Activated T-helper 1 cell treated with anti-CD3 and anti-CD28 coated beads, Interleukin-12 subunit alpha, Interleukin-12 subunit beta, Interleukin-2, Interleukin-4 antibody, amounts not matched to agents 30 ng/mL and 10 ng/mL and 1 ng/mL, durations not matched to agents 14 hours and 24 hours and 36 hours (primary cell): Measurements from ENCODE around the gene MAP3K12. TPM values are rescaled to one million over a fixed set of nuclear protein-coding genes. Genes with fewer than 3 reads are reported as not detected.
A peak's percentile ranks its signal among the peaks of the same experiment; 100 is the strongest.
"Not testable (repeated sequence)": the region's sequence is repeated elsewhere in the genome, so short reads cannot be mapped to it uniquely, and the experiment has no call there.

Source experiments
- DNase-seq: peaks from one replicate; pipeline ENCODE4 v3.0.0; 2021; ENCODE audit warnings: low spot score
- H3K27ac Mint-ChIP-seq: one replicate; pipeline ENCODE4 v1.8.0; 2021; ENCODE audit warnings: mild to moderate bottlenecking, mixed read lengths
- H3K27me3 Mint-ChIP-seq: one replicate; pipeline ENCODE4 v1.8.0; 2022; ENCODE audit warnings: mild to moderate bottlenecking, moderate library complexity, mixed read lengths; ENCODE audit not compliant: insufficient read depth
- H3K36me3 Mint-ChIP-seq: one replicate; pipeline ENCODE4 v1.8.0; 2021; ENCODE audit warnings: low read depth, mixed read lengths
- H3K4me1 Mint-ChIP-seq: one replicate; pipeline ENCODE4 v1.8.0; 2021; ENCODE audit warnings: low read depth, mixed read lengths
- H3K4me3 Mint-ChIP-seq: one replicate; pipeline ENCODE4 v1.8.0; 2021; ENCODE audit warnings: mild to moderate bottlenecking, moderate library complexity, mixed read lengths
- H3K9me3 Mint-ChIP-seq: one replicate; pipeline ENCODE4 v1.8.0; 2021; ENCODE audit warnings: mixed read lengths
- intact Hi-C: fragments of 100-400 bp; cut with micrococcal nuclease; formaldehyde crosslinking; loops from one replicate; pipeline ENCODE4 v1.15.1; 2024
- total RNA-seq: library from RNA; stranded (reverse); gene quantifications from 2 replicates; pipeline ENCODE4 v1.2.3, GENCODE V29; 2022

MAP3K12 gene
- total RNA-seq, 1 donor from 2014 or later = 15.7 TPM

- H3K27me3 Mint-ChIP-seq = no peaks in the 10 kb centered on the region
- DNase-seq = peak; percentile 68
- peak overlapping the region; percentile 97 for H3K4me3 Mint-ChIP-seq
- intact Hi-C loops = loop anchor here (1.0 to 10.0 kb wide), 5 partner anchors 20 to 446 kb away; partner anchors contain the start of gene EIF4B
- H3K4me1 Mint-ChIP-seq = peaks cover 31% of the 10 kb centered on the region
- peaks cover 52% of the 10 kb centered on the region for H3K36me3 Mint-ChIP-seq
- peak overlapping the region; percentile 99 for H3K27ac Mint-ChIP-seq
- H3K9me3 Mint-ChIP-seq = no peaks in the 10 kb centered on the region
Observed at GRCh38 chr12:53452159-53453077, 46.8 kb downstream of the MAP3K12 start.

GRCh38 chr12:53451661-53452158 is 47.5 kb downstream of the MAP3K12 start, which contains the start of gene PCBP2:
PCBP2 (plus strand) TSS chr12:53452102; CDS start chr12:53454801, 2,699 bp downstream.
- H3K36me3 Mint-ChIP-seq = peaks cover 49% of the 10 kb centered on the region
- DNase-seq = peak; percentile 97
- no peaks in the 10 kb centered on the region for H3K9me3 Mint-ChIP-seq
- H3K4me3 Mint-ChIP-seq = peak within 1 kb of the TSS; percentile 97
- peak within 1 kb of the TSS; percentile 99 for H3K27ac Mint-ChIP-seq
- H3K4me1 Mint-ChIP-seq = peaks cover 29% of the 10 kb centered on the region
- no peaks in the 10 kb centered on the region for H3K27me3 Mint-ChIP-seq
- intact Hi-C loops = loop anchor here (1.0 to 10.0 kb wide), 17 partner anchors 10 to 445 kb away; partner anchors contain the start of genes AAAS, ATF7, ATP5MC2 and CSAD

GRCh38 chr12:53450936-53451335 is 48.3 kb downstream of the MAP3K12 start:
- H3K27ac Mint-ChIP-seq = no peak overlapping the region
- no peaks in the 10 kb centered on the region for H3K9me3 Mint-ChIP-seq
- intact Hi-C loops = loop anchor here (1.0 to 10.0 kb wide), 14 partner anchors 10 to 406 kb away; partner anchors contain the start of genes AAAS, ATF7, ATP5MC2 and CSAD
- no peak for DNase-seq
- peaks cover 34% of the 10 kb centered on the region for H3K4me1 Mint-ChIP-seq
- H3K27me3 Mint-ChIP-seq = no peaks in the 10 kb centered on the region
- no peak overlapping the region for H3K4me3 Mint-ChIP-seq
- peaks cover 49% of the 10 kb centered on the region for H3K36me3 Mint-ChIP-seq

- intact Hi-C loops = loop anchor here (5.0 kb wide), 1 partner anchor 237 kb away; the partner anchor contains the start of gene ITGB7
- not testable (repeated sequence) for DNase-seq, H3K27me3 Mint-ChIP-seq, H3K27ac Mint-ChIP-seq, H3K9me3 Mint-ChIP-seq
- H3K4me1 Mint-ChIP-seq = peaks cover 39% of the 10 kb centered on the region
- peak overlapping the region; percentile 89 for H3K4me3 Mint-ChIP-seq
- peaks cover 38% of the 10 kb centered on the region for H3K36me3 Mint-ChIP-seq
Observed at GRCh38 chr12:53444593-53445325, 54.5 kb downstream of the MAP3K12 start.

GRCh38 chr12:53443955-53444354 is 55.3 kb downstream of the MAP3K12 start:
- intact Hi-C loops = loop anchor here (5.0 kb wide), 1 partner anchor 237 kb away; the partner anchor contains the start of gene ITGB7
- H3K27ac Mint-ChIP-seq = peak overlapping the region; percentile 44
- peaks cover 39% of the 10 kb centered on the region for H3K4me1 Mint-ChIP-seq
- peak overlapping the region; percentile 89 for H3K4me3 Mint-ChIP-seq
- H3K36me3 Mint-ChIP-seq = peaks cover 38% of the 10 kb centered on the region
- H3K9me3 Mint-ChIP-seq = no peaks in the 10 kb centered on the region
- H3K27me3 Mint-ChIP-seq = no peaks in the 10 kb centered on the region
- no peak for DNase-seq

GRCh38 chr12:53441040-53441833 is 58.0 kb downstream of the MAP3K12 start, which contains the start of gene PRR13:
PRR13 (plus strand) TSS chr12:53441734; CDS start chr12:53442715, 981 bp downstream.
- Mint-ChIP-seq H3K27me3 (no peaks in the 10 kb centered on the region), H3K9me3 (no peaks in the 10 kb centered on the region), H3K4me1 (peaks cover 35% of the 10 kb centered on the region), H3K27ac (peak within 1 kb of the TSS; percentile 86), H3K36me3 (peaks cover 25% of the 10 kb centered on the region), H3K4me3 (peak within 1 kb of the TSS; percentile 89)
- intact Hi-C loops = loop anchor here (1.0 to 5.0 kb wide), 9 partner anchors 10 to 286 kb away; partner anchors contain the start of genes AAAS, CALCOCO1, ESPL1 and ITGB7
- DNase-seq = peak; percentile 96

GRCh38 chr12:53439582-53439981 is 59.7 kb downstream of the MAP3K12 start:
- H3K9me3 Mint-ChIP-seq, intact Hi-C loops, H3K27me3 Mint-ChIP-seq, H3K27ac Mint-ChIP-seq, DNase-seq: not testable (repeated sequence)
- peaks cover 14% of the 10 kb centered on the region for H3K36me3 Mint-ChIP-seq
- H3K4me3 Mint-ChIP-seq = peak overlapping the region; percentile 56
- peaks cover 24% of the 10 kb centered on the region for H3K4me1 Mint-ChIP-seq

GRCh38 chr12:53435326-53435725 is 63.9 kb downstream of the MAP3K12 start:
- H3K4me3 Mint-ChIP-seq, intact Hi-C loops: not testable (repeated sequence)

GRCh38 chr12:53431187-53431586 is 68.1 kb downstream of the MAP3K12 start:
- H3K4me3 Mint-ChIP-seq = no peak overlapping the region
- H3K4me1 Mint-ChIP-seq = peaks cover 9% of the 10 kb centered on the region
- no peak overlapping the region for H3K27ac Mint-ChIP-seq
- intact Hi-C loops = no loop called here
- H3K9me3 Mint-ChIP-seq = no peaks in the 10 kb centered on the region
- H3K36me3 Mint-ChIP-seq = no peaks in the 10 kb centered on the region
- H3K27me3 Mint-ChIP-seq = no peaks in the 10 kb centered on the region
- no peak for DNase-seq

More at GRCh38 chr12:53435326-53435725, 63.9 kb downstream of the MAP3K12 start:
- not testable (repeated sequence) for DNase-seq, H3K36me3 Mint-ChIP-seq, H3K9me3 Mint-ChIP-seq, H3K4me1 Mint-ChIP-seq, H3K27ac Mint-ChIP-seq, H3K27me3 Mint-ChIP-seq

- Mint-ChIP-seq H3K27ac (no peak overlapping the region), H3K36me3 (no peaks in the 10 kb centered on the region), H3K9me3 (no peaks in the 10 kb centered on the region), H3K4me1 (peaks cover 9% of the 10 kb centered on the region), H3K27me3 (no peaks in the 10 kb centered on the region), H3K4me3 (no peak overlapping the region)
- DNase-seq = no peak
- intact Hi-C loops = no loop called here
Observed at GRCh38 chr12:53430116-53430515, 69.1 kb downstream of the MAP3K12 start.
